DMS153 (cell line): ENCODE measurements around the gene RBFOX2.

ENCODE experiments used
- DNase-seq: peaks from one replicate; lab custom pipeline; 2025; lab: John Stamatoyannopoulos, UW

Gene RBFOX2

DNA sequence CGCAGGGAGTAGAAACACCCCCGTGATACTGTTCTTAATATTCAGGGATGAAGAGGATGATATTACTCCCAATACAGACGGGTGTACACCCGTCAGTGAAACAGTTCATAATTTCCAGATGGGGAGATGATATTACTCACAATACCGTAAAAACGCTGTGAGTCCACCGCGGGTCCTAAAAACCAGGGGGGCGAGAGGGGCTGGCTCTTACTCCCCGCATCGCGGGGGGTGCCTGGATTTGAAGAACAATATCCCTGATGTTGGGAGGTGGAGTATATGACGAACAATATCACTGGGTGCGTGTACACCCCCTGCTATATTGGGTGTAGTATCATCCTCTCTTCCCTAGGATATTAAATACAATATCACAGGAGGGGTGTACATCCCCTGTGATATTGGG lies 331.5 kb downstream of the RBFOX2 start:
- DNase-seq, result no peak

DNA sequence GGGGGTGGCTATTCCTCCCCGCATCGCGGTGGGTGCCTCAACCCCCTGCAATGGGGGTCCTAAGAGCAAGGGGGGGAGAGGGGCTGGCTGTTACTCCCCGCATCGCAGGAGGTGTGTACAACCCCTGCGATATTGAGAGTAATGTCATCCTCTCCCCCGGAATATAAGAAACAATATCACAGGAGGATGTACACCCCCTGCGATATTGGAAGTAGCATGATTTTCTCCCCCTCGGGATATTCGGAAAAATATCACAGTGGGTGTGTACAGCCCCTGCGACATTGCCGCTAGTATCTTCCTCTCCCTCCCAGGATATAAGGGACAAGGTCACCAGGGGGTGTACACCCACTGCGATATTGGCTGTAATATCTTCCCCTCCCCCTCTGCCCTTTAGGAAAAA lies 333.4 kb downstream of the RBFOX2 start:
- DNase-seq, result no peak

DNA sequence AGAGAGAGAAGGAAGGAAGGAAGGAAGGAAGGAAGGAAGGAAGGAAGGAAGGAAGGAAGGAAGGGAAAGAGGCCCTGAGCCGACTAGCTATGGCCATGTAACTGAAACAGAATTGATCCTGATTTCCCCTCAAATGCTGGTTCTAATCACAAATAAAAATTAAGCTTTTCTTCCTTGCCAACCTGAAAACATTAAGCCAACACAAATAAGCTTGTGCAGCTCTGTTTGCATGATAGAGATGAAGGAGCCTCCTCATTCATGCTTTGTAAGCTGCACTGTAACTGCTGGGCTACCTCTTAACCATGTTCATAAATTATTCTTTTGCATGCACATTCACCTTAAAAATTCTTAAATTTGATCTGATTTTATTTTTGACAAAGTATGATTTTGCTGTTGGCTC lies 338.6 kb downstream of the RBFOX2 start:
- DNase-seq, result no peak

DNA sequence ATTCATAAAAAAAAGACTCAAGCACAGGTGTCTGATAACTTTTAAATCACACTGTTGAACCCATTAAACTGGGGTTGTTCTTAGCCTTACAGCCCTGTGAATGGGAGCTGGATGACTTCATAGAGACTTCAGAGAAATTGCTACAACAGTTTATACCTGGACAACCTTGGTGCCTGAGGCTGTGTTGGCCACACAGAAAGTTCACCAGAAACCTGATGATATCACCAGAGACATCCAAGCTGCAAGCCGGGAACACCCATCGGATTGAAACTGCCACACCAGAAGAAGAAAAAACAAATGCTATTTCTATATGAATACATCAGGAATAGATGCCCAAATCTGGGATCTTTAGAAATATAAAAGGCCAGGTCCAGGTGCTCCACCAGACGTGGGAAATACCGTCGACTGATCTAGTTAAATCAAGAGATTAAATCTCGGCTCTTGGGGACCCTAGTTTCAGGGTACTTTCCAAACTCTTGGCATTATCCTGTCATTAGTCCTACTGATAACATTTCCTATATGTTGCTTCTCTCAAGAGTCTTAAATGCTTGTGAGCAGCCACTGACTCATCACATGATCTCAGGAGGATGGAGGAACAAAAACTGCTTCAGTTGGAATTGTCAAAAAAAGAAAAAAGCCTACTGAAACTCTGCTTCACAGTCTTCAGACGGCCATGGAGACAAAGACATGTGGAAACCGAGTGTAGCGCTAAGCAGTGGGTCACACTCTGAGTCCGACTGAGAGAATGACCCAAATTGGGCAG lies 339.5 kb downstream of the RBFOX2 start:
- no peak for DNase-seq
